Ovary (tissue), 9 donors: ENCODE data around the gene CACNA2D3. TPM values are rescaled to one million over a fixed set of nuclear protein-coding genes. Genes with fewer than 3 reads are reported as not detected.

Experiments used
- DNase-seq, 5 donors: peaks; one replicate each; pipeline ENCODE4 v3.0.0-alpha.2; 2019 to 2020
- H3K27ac ChIP-seq, 2 donors: fragments of 200-600 bp; one replicate each; pipeline versions ENCODE4 v1.5.1 to v1.8.0; 2019 to 2022
- H3K27me3 ChIP-seq: fragments of 200-600 bp; one replicate; pipeline ENCODE4 v1.8.0; 2022
- H3K36me3 ChIP-seq: fragments of 200-600 bp; sonication (generic); one replicate; pipeline ENCODE4 v1.5.1; 2019
- H3K4me1 ChIP-seq: one replicate; pipeline ENCODE4 v1.8.1; 2013; ENCODE audit warnings: mild to moderate bottlenecking, moderate library complexity; ENCODE audit not compliant: insufficient read depth
- H3K4me3 ChIP-seq: fragments of 200-600 bp; sonication (generic); one replicate; pipeline ENCODE4 v1.5.1; 2017
- H3K9me3 ChIP-seq, 2 donors: fragments of 200-600 bp in 1 of 2; sonication (generic) in 1 of 2; one replicate each; pipeline versions ENCODE4 v1.5.1 to v1.8.1; 2013 to 2019; ENCODE audit warnings: mild to moderate bottlenecking in 1 of 2, moderate library complexity in 1 of 2
- EP300 ChIP-seq: sonication (generic); formaldehyde crosslinking; IDR thresholded peaks from one replicate; pipeline ENCODE4 v1.6.1; 2017; ENCODE audit warnings: antibody characterized with exemption
- POLR2A ChIP-seq: fragments of 450-650 bp; IDR thresholded peaks from one replicate; pipeline ENCODE4 v1.6.1; 2017; ENCODE audit warnings: antibody characterized with exemption, mild to moderate bottlenecking, moderate library complexity
- WGBS, 3 donors: extraction: QIAGEN DNeasy Blood & Tissue Kit in 1 of 3; methylation state at CpG; one replicate each; pipeline versions ENCODE4 v1.1.5 to v1.1.7; 2013 to 2017; 5-methylcytosine and 5-hydroxymethylcytosine counted together
- intact Hi-C, 4 donors: fragments of 100-400 bp; cut with DNase I; formaldehyde crosslinking; loops; one replicate each; pipeline versions ENCODE4 v1.11.0 to v1.15.1; 2022 to 2023
- polyA plus RNA-seq, 2 donors: library from polyadenylated mRNA; stranded (reverse); fragments of 200-250 nt in 1 of 2; fragments of 350-450 nt in 1 of 2; fragmentation: Illumina TruSeq in 1 of 2; extraction: RNeasy Lipid Tissue Mini Kit (QIAGEN cat#74804) in 1 of 2; gene quantifications; one replicate each; pipeline ENCODE4 v1.2.3, GENCODE V29; 2013 to 2014
- total RNA-seq, 7 donors: library from RNA; depleted of rRNA in 2 of 7; stranded (reverse); fragments of >200 nt in 2 of 7; fragmentation: NEBNext Ultra II Directional in 3 of 7; extraction: Animal tissue kit (Norgen Biotek cat#: 25700) in 3 of 7; gene quantifications; one replicate each; pipeline versions ENCODE4 v1.1.0 to v1.2.4, GENCODE V29; 2016 to 2023
- TF ChIP-seq, protein P1 (sequence below), 3 donors: fragments of 450-650 bp in 2 of 3; fragments of 200-600 bp in 1 of 3; IDR thresholded peaks; one replicate each; pipeline versions ENCODE4 v1.5.1 to v1.8.0; 2016 to 2022; ENCODE audit warnings: antibody characterized with exemption in 3 of 3, mild to moderate bottlenecking in 1 of 3
- donor health status: DM: no; HTN: no; CAD: no; lungs with moderate emphysema.
- donor health status: DM: no; HTN: no; CAD: no.
- donor health status: Bipolar disorder and iron deficiency.
- donor health status: DM: yes; HTN: yes; CAD: no.
- donor health status: DM: no; HTN: no; CAD: no.
- donor health status: DM: yes; HTN: yes; CAD: no.

CACNA2D3 gene
- total and polyA plus RNA-seq, 9 donors: 2.0 to 10.1 (median 4.7) TPM

- Histone ChIP-seq H3K36me3 (no peaks in the 10 kb centered on the region), H3K9me3 (no peaks in the 10 kb centered on the region), H3K4me3 (no peak overlapping the region), H3K4me1 (no peaks in the 10 kb centered on the region), H3K27me3 (no peaks in the 10 kb centered on the region), H3K27ac (no peak overlapping the region)
- 61 to 77% (median 74%) methylated on average over 3 of the region's 3 CpGs for WGBS, 3 donors
- intact Hi-C loops: no loop called here
- DNase-seq: no peak
- TF ChIP-seq EP300 (no peak), POLR2A (no peak)
- TF ChIP-seq, protein P1, sequence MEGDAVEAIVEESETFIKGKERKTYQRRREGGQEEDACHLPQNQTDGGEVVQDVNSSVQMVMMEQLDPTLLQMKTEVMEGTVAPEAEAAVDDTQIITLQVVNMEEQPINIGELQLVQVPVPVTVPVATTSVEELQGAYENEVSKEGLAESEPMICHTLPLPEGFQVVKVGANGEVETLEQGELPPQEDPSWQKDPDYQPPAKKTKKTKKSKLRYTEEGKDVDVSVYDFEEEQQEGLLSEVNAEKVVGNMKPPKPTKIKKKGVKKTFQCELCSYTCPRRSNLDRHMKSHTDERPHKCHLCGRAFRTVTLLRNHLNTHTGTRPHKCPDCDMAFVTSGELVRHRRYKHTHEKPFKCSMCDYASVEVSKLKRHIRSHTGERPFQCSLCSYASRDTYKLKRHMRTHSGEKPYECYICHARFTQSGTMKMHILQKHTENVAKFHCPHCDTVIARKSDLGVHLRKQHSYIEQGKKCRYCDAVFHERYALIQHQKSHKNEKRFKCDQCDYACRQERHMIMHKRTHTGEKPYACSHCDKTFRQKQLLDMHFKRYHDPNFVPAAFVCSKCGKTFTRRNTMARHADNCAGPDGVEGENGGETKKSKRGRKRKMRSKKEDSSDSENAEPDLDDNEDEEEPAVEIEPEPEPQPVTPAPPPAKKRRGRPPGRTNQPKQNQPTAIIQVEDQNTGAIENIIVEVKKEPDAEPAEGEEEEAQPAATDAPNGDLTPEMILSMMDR (IDR thresholded peaks at IDR 0.05): no peak
These were observed 114.8 kb downstream of the CACNA2D3 start for GRCh38 chr3:54237109-54237508.

DNA sequence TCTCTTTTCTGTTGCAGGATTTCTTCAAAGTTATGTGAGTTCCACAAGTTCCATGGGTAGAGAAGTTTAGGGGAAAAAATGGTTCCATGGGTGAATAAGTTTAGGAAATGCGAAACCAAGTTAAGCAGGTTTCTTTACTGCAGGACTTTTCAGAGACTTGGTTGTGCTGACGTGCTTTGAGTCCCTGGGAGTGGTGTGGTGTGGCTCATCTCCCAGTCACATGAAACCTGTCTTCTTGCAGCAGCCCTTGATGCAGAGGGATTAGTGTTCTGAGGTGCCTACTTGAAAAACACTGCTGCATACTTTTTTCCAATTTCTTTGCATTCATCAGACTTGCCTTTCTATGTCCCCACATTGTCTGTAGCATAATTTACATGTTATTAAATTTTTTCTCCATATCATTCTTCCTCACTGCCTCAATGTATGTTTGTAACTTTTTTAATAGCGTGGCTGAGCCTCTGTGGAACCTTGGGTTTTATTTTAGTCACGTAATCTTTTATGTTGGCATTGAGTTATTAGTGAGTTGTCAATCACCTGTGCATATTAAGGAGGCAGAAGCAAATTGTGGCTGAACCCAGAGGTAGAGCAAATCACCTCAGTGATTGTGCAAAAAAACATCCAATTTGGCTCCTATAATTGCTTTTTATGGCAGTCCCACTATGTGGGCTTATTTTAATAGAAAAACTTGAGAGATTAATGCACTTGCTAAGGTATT is 115.6 kb downstream of the CACNA2D3 start:
- intact Hi-C loops: no loop called here
- H3K27ac ChIP-seq: no peak overlapping the region
- 80 to 92% (median 87%) methylated on average over 4 of the region's 4 CpGs for WGBS, 3 donors
- H3K27me3 ChIP-seq: no peaks in the 10 kb centered on the region
- H3K36me3 ChIP-seq: no peaks in the 10 kb centered on the region
- TF ChIP-seq, protein P1 (IDR thresholded peaks at IDR 0.05): no peak
- TF ChIP-seq EP300 (no peak), POLR2A (no peak)
- H3K9me3 ChIP-seq: no peaks in the 10 kb centered on the region
- H3K4me3 ChIP-seq: no peak overlapping the region
- no peaks in the 10 kb centered on the region for H3K4me1 ChIP-seq
- no peak for DNase-seq

DNA sequence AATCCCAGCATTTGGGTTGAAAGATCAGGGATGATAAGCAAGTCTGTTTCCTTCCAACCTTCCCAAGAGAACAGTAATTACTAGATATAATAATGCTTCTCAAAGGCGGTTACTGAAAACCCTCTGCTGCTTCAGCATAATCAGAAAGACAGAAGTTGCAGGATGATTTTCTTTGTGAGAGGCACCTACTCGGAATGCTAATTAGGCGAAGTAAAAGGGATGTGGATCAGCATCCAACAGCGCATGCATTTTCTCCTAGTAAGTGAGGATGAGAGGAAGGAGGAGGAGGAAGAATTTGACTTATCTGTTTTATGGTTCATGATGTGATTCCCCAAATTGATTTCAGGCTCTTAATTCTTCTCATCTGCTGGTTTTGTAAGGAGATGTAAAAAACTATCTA is 118.0 kb downstream of the CACNA2D3 start:
- intact Hi-C loops: no loop called here
- no peaks in the 10 kb centered on the region for H3K27me3 ChIP-seq
- 76 to 86% (median 82%) methylated on average over 4 of the region's 4 CpGs for WGBS, 3 donors
- no peak overlapping the region for H3K27ac ChIP-seq
- DNase-seq: no peak
- TF ChIP-seq POLR2A (no peak), EP300 (no peak)
- TF ChIP-seq, protein P1 (IDR thresholded peaks at IDR 0.05): no peak
- H3K4me3 ChIP-seq: no peak overlapping the region
- H3K36me3 ChIP-seq: no peaks in the 10 kb centered on the region
- H3K9me3 ChIP-seq: no peaks in the 10 kb centered on the region
- H3K4me1 ChIP-seq: no peaks in the 10 kb centered on the region

DNA sequence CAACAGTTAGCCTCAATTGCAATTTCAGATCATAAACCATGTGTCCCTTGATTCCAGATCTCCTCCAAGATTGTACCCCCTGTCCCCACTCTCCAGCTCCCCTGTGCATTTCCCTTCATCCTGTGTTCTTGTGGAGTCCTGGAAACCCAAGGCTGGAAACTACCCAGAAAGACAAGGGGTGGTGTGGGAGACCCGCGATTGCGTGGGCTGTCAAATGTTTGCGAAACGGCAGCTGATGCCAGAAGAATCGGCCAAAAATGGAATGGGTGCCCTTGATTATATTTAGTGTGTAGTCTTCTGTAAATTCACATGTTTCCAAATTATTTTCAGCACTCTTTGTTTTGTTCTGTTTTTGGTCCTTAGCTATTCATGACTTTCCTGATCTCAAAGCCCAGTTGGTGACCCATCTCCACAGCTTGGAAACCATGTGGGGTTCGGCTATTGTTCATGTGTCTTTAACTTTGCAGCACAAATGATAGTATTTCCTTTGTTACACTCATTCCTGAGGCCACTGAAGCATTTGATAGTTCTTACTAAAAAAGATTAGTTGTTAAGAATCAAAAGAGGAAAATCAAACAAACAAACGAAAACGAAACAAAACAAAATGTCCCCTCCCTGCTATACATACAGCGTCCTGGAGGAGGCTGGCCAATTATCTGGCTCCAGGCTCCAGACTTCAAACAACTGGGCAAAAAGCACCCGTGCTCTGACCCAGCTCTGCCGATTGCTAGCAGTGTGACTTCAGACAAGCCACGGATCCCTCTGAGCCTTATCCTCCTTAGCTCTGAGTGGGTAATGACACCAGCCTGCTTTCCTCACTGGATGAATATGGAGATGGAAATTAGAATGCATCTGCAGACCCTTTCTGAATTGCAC is 120.9 kb downstream of the CACNA2D3 start:
- intact Hi-C loops: no loop called here
- H3K27ac ChIP-seq: no peak overlapping the region
- H3K4me1 ChIP-seq: no peaks in the 10 kb centered on the region
- peak overlapping the region; percentile 7 for H3K4me3 ChIP-seq
- H3K36me3 ChIP-seq: no peaks in the 10 kb centered on the region
- TF ChIP-seq POLR2A (no peak), EP300 (no peak)
- TF ChIP-seq, protein P1 (IDR thresholded peaks at IDR 0.05): no peak
- 14 to 39% (median 21%) methylated on average over 13 of the region's 13 CpGs for WGBS, 3 donors
- peak in 3 of 5 donors; percentile 25 to 33 (median 26) for DNase-seq
- no peaks in the 10 kb centered on the region for H3K9me3 ChIP-seq
- H3K27me3 ChIP-seq: no peaks in the 10 kb centered on the region
